ENCODE measurements around the gene MS4A18. TPM values are rescaled to one million over a fixed set of nuclear protein-coding genes. Genes with fewer than 3 reads are reported as not detected.

MS4A18 gene
- total and polyA plus RNA-seq, 10 of the 15 experiments (the other 5 are each of a cell fraction or from before 2014, with no cell fraction given), result not detected

GRCh38 chr11:60747359-60747873, 22.9 kb downstream of the MS4A18 start:
- Histone ChIP-seq H3K27ac (ENCODE audit: control insufficient read depth, insufficient read depth) (no peak overlapping the region), H3K4me3 (no peak overlapping the region), H3K4me2 (ENCODE audit: control insufficient read depth, insufficient read depth) (no peak overlapping the region), H3K9ac (ENCODE audit: control insufficient read depth, insufficient read depth, low read length) (no peak overlapping the region), H3K27me3 (replicated peaks in 1 of 2; ENCODE audit: control insufficient read depth in 2 of 2, insufficient read depth in 2 of 2, low read length in 1 of 2) (no peaks in the 10 kb centered on the region), H4K20me1 (ENCODE audit: control insufficient read depth, insufficient read depth) (no peaks in the 10 kb centered on the region), H3K79me2 (ENCODE audit: control insufficient read depth, insufficient read depth, low read length) (no peaks in the 10 kb centered on the region), H3K9me3 (replicated peaks; ENCODE audit: control insufficient read depth, insufficient read depth, low read length) (no peaks in the 10 kb centered on the region; the same call in 2 of the 3 replicates), H3K4me1 (ENCODE audit: control insufficient read depth, insufficient read depth, low read length) (no peaks in the 10 kb centered on the region), H2AFZ (ENCODE audit: control insufficient read depth, low read depth, low read length) (no peak overlapping the region), H3K36me3 (ENCODE audit: control insufficient read depth in 2 of 2, insufficient read depth in 2 of 2, low read length in 1 of 2) (no peaks in the 10 kb centered on the region)
- DNase-seq (ENCODE audit: low read depth, low spot score) (no peak), FAIRE-seq (no peak), ATAC-seq (no peak)
- SMC1A ChIA-PET (ENCODE audit: uncharacterized antibody, unreplicated experiment), result no interaction called here
- no peak for TF ChIP-seq MYB (IDR thresholded peaks at IDR 0.05; ENCODE audit: borderline replicate concordance, low read depth, low read length)
- TF ChIP-seq, protein P1, sequence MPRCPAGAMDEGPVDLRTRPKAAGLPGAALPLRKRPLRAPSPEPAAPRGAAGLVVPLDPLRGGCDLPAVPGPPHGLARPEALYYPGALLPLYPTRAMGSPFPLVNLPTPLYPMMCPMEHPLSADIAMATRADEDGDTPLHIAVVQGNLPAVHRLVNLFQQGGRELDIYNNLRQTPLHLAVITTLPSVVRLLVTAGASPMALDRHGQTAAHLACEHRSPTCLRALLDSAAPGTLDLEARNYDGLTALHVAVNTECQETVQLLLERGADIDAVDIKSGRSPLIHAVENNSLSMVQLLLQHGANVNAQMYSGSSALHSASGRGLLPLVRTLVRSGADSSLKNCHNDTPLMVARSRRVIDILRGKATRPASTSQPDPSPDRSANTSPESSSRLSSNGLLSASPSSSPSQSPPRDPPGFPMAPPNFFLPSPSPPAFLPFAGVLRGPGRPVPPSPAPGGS (IDR thresholded peaks at IDR 0.05; ENCODE audit: borderline replicate concordance, insufficient read depth, low read depth, low read length, poor library complexity, severe bottlenecking), result peak; percentile 17
- CTCF ChIA-PET, result no interaction called here
- intact Hi-C loops (cut with micrococcal nuclease; ENCODE audit: unreplicated experiment), result no loop called here
- in situ Hi-C loops (cut with MboI), result no loop called here
- POLR2A ChIA-PET, result no interaction called here
- BruUV-seq (replicated peaks), result no TSS peak
- WGBS (ENCODE audit: insufficient coverage, insufficient replicate concordance, low lambda C conversion rate, missing lambda C conversion rate), result 55% methylated on average over 14 of the region's 14 CpGs
- RAD21 ChIA-PET (ENCODE audit: unreplicated experiment), result no interaction called here

DNA sequence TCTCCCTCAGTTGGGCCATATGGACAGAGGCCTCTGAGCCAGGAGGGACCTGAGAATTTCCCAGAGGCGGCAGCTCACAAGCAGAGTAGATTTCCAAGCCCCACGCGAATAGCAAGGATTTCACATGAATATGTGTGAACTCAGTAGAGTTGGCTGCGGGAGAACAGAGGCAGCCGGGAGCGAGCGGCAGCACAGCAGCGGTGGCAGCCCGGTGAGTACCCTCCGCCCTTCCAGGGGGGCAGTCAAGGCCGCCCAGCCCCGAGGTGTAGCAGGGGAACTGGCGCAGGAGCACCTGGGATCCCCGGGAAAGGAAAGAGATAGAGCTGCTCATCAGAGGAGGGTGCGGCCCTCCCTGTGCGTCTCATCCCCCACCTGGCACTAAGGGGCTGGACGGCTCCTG, 23.7 kb downstream of the MS4A18 start:
- Histone ChIP-seq H3K9me3 (replicated peaks; ENCODE audit: control insufficient read depth, insufficient read depth, low read length) (no peaks in the 10 kb centered on the region; the same call in 2 of the 3 replicates), H3K36me3 (ENCODE audit: control insufficient read depth in 2 of 2, insufficient read depth in 2 of 2, low read length in 1 of 2) (no peaks in the 10 kb centered on the region), H3K79me2 (ENCODE audit: control insufficient read depth, insufficient read depth, low read length) (no peaks in the 10 kb centered on the region), H3K27ac (ENCODE audit: control insufficient read depth, insufficient read depth) (no peak overlapping the region), H3K27me3 (replicated peaks in 1 of 2; ENCODE audit: control insufficient read depth in 2 of 2, insufficient read depth in 2 of 2, low read length in 1 of 2) (no peaks in the 10 kb centered on the region; a peak in 1 of 4 replicates), H3K4me3 (no peak overlapping the region), H3K4me2 (ENCODE audit: control insufficient read depth, insufficient read depth) (no peak overlapping the region), H4K20me1 (ENCODE audit: control insufficient read depth, insufficient read depth) (no peaks in the 10 kb centered on the region), H2AFZ (ENCODE audit: control insufficient read depth, low read depth, low read length) (no peak overlapping the region), H3K9ac (ENCODE audit: control insufficient read depth, insufficient read depth, low read length) (no peak overlapping the region), H3K4me1 (ENCODE audit: control insufficient read depth, insufficient read depth, low read length) (no peaks in the 10 kb centered on the region)
- in situ Hi-C loops (cut with MboI), result no loop called here
- DNase-seq (ENCODE audit: low read depth, low spot score), result no peak
- ChIA-PET POLR2A (no interaction called here), SMC1A (ENCODE audit: uncharacterized antibody, unreplicated experiment) (interaction anchor here (1.3 kb wide), 1 partner anchor 13 kb away, joined by 4 read pairs; no protein-coding TSS in a partner anchor), CTCF (no interaction called here), RAD21 (ENCODE audit: unreplicated experiment) (no interaction called here)
- no TSS peak for BruUV-seq (replicated peaks)
- 77% methylated on average over 17 of the region's 17 CpGs for WGBS (ENCODE audit: insufficient coverage, insufficient replicate concordance, low lambda C conversion rate, missing lambda C conversion rate)
- no peak for FAIRE-seq
- ATAC-seq, result no peak
- intact Hi-C loops (cut with micrococcal nuclease; ENCODE audit: unreplicated experiment), result no loop called here
- TF ChIP-seq PRDM15 (CRISPR knock-in tag; IDR thresholded peaks at IDR 0.05) (no peak), SPI1 (IDR thresholded peaks at IDR 0.05; ENCODE audit: borderline replicate concordance, insufficient read depth, low read depth, low read length) (no peak), SUPT20H (IDR thresholded peaks at IDR 0.05; ENCODE audit: borderline replicate concordance, control insufficient read depth, low read depth, low read length) (no peak), BRCA1 (IDR thresholded peaks at IDR 0.05; ENCODE audit: low read depth, low read length) (no peak)
- TF ChIP-seq, protein P2, sequence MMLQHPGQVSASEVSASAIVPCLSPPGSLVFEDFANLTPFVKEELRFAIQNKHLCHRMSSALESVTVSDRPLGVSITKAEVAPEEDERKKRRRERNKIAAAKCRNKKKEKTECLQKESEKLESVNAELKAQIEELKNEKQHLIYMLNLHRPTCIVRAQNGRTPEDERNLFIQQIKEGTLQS (IDR thresholded peaks at IDR 0.05; ENCODE audit: borderline replicate concordance, extremely low read depth, low read depth, low read length), result no peak
